GM12864 (cell line): ENCODE data around the gene GNL1.
A peak's percentile ranks its signal among the peaks of the same experiment; 100 is the strongest.
"Not testable (repeated sequence)": the region's sequence is repeated elsewhere in the genome, so short reads cannot be mapped to it uniquely, and the experiment has no call there.

Source experiments
- DNase-seq: peaks from one replicate; pipeline ENCODE4 v3.0.0-alpha.2; 2011; ENCODE audit warnings: low read depth
- H3K4me3 ChIP-seq: 2 replicates; pipeline ENCODE4 v1.5.1; 2011; ENCODE audit warnings: mild to moderate bottlenecking, low read depth, low read length, control low read depth
- CTCF ChIP-seq: IDR thresholded peaks from 2 replicates; pipeline ENCODE4 v1.5.1; 2011; ENCODE audit warnings: low read depth, mild to moderate bottlenecking, moderate library complexity, low read length, control low read depth, inconsistent platforms; ENCODE audit errors: missing control alignments

GNL1 gene

DNA sequence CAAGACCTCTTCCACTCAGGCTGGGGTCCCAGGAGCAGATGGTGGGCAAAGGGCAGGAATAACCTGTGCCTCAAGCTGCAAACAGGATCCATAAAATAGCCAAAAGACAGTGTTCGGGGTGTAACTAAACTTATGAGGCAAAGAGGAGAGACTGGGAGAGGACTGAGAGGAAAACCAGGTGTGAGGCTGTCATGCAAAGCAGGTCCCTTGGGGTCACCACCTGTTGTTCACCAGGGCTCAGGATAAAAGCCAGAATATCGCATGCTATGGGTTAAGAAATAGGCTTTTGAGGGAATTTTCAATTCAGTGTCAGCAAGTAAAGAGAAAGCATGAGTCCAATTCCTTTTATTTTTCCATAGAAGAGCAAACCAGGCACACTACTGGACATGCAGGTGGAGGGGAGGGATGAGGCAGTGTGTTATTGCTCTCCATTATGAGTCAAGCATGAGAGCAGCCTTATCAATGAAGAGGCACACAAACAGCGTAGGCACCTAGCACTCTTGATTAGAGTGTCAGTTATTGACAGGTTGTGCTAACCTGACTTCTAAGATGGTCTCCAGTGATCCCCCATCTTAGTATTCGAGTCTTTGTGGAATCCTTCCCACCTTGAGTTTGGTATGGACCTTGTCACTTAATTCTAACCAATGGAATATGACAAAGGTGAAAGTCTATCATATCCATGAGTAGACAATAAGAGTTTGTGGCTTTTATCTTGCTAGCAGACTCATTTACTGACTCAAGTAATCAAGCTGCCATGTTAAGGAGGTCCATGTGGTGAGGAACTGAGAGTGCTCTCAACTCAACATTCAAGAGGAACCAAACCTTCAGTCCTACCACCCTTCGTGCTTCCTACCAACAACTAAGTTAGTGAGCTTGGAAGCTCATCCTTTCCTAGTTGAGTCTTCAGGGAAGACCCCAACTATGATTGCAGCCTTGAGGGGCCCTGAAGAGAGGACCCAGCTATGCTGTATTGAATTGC lies 48.2 kb downstream of the GNL1 start:
- no peak for TF ChIP-seq CTCF
- peak overlapping the region; percentile 15; the same call in 1 of the 2 replicates for H3K4me3 ChIP-seq
- peak; percentile 85 for DNase-seq

DNA sequence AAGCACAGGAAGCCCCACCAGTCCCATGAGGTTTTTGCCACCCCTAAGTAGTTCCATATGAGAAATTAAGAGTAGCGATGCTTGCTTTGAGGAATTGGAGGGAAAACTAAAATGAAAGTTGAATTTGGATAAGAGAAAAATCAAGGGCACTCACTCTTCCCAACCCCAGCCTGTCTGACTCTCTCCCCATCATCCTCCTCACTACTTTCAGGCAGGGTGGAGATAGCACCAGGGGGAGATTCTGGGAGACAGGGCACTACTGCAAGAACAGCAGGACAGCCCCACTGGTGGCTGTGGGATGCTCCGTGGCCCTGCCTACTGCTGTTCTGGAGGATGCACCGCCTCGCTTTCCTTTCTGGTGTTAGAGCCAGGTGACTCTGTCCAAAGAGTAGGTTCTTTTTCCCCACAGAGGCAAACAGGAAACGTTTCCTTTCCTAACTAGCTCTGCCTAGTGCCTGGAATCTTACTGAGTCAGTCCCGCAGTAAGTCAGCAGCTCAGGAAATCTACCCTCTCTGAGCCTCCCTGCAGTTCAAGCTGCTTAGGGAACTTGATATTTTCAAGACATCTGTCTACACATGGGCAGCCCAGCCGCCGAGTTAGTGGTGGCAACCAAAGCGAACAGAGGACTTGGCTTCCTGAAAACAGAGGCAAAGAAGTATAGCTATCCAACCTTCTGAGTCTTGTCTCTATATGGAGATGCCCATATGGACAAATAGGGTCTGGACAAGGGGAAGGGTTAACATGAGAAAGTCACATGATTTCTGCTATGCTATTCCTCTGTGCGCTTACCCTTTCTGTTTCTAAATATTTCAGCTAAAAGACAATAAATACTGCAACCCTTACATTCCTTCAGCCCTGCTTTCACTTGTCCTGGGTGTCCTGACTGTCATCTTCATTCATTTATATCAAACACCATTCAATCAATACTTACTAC lies 55.6 kb downstream of the GNL1 start:
- DNase-seq, result no peak
- TF ChIP-seq CTCF, result no peak
- no peak overlapping the region for H3K4me3 ChIP-seq

GRCh38 chr6:30498705-30499104 lies 57.6 kb downstream of the GNL1 start:
- H3K4me3 ChIP-seq, DNase-seq: not testable (repeated sequence)

GRCh38 chr6:30497714-30498113 lies 58.6 kb downstream of the GNL1 start:
- no peak for DNase-seq
- no peak overlapping the region for H3K4me3 ChIP-seq
- TF ChIP-seq CTCF, result no peak

DNA sequence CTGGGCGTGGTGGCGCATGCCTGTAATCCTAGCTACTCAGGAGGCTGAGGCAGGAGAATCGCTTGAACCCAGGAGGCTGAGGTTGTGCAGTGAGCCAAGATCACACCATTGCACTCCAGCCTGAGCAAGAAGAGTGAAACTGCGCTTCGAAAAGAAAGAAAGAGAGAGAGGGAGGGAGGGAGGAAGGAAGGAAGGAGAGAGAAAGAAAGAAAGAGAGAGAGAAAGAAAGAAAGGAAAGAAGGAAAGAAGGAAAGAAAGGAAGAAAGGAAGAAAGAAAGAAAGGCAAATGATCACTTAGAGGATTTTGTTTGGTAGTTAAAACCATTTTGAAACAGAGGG lies 59.1 kb downstream of the GNL1 start:
- H3K4me3 ChIP-seq, DNase-seq: not testable (repeated sequence)

- no peak for TF ChIP-seq CTCF
- no peak for DNase-seq
- no peak overlapping the region for H3K4me3 ChIP-seq
Measured at GRCh38 chr6:30495993-30496392, 60.3 kb downstream of the GNL1 start.

DNA sequence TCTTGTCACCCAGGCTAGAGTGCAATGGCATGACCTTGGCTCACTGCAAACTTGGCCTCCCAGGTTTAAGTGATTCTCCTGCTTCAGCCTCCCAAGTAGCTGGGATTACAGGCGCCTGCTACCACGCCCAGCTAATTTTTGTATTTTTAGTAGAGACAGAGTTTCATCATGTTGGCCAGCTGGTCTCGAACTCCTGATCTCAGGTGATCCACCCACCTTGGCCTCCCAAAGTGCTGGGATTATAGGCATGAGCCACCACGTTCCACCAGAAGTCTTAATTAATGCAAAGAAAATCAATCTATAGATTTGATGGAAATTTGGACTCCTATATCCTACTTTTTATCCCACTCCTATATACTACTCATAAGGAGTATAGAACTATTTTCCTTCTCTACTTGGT lies 61.2 kb downstream of the GNL1 start:
- not testable (repeated sequence) for H3K4me3 ChIP-seq, DNase-seq

- H3K4me3 ChIP-seq, result no peak overlapping the region
- DNase-seq, result no peak
- TF ChIP-seq CTCF, result no peak
Measured at GRCh38 chr6:30494291-30494861, 61.9 kb downstream of the GNL1 start.
